IPS-NIHi7 (cell line): ENCODE measurements around the gene PMPCA.
A peak's percentile ranks its signal among the peaks of the same experiment; 100 is the strongest.

Source experiments
- DNase-seq: peaks from one replicate; pipeline ENCODE4 v3.0.0; 2012; ENCODE audit warnings: mixed read lengths; ENCODE audit errors: extremely low spot score

PMPCA gene

DNA sequence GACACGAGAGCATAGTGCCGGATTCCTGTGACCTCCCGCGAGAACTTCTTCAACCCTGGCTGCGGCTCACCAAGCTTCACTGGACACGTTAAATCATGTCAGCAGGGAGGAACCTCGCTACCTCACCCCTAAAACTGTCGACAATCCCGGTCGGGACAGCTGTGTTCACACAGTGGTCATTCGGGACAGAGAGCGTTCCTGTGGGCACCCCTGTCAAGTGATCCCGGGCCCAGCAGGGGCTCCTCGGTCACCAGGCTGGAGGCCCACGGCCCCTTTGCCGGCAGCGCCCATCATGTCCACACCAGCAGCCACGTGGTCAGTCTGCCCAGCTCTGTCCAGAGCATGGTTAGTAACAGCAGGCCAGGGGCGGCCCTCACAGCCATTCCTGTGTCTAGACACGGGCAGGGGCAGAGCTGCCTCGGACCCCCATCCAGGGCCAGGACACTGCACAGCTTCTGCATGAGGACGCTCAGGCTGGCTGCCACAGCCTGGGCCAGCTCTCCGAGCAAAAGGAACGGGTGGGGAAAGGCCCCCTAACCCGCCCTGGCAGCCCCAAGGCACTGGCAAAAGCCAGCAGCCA lies 25.7 kb downstream of the PMPCA start:
- no peak for DNase-seq

DNA sequence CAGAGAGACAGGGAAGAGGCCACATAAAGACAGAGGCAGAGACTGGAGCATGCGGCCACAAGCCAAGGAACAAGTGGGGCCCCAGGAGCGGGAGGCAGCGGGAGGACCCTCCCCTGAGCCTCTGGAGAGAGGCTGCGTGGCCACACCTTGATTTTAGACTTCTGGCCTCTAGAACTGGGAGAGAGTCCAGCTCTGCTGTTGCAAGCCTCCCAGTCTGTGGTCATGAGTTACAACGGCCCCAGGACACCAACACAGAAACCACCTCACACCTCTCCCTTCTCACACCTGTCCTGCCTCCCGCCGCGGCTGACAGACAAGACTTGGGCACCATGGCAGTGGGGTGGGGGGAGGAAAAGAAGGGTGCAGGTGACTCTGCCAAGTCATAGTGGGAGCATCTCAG lies 27.0 kb downstream of the PMPCA start:
- DNase-seq, result no peak

DNA sequence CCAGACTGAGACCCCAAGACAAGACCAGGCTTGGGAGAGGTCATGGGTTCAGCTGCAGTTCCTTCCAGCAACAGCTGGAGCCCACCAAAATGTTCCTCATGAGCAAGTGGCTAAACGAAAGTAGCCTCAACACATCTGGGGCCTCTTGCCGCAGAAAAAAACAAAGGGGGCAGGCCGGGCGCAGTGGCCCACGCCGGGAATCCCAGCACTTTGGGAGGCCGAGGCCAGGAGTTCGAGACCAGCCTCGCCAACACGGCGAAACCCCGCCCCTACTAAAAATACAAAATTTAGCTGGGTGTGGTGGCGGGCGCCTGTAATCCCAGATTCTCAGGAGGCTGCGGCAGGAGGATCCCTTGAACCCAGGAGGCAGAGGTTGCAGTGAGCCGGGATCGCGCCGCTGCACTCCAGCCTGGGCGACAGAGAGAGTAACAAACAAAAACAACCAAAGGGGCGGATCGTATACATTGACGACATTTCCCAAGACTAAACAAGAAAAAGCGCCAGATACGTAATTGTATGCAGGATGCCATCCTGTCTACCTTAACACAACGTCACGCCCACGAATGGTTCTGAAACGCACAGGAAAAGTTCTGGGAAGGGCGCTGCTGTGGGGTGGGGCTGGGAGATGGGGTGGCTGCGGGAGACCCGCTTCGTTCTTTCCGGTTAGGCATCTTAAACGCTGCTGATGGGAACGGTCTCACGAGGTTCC lies 27.5 kb downstream of the PMPCA start:
- no peak for DNase-seq

DNA sequence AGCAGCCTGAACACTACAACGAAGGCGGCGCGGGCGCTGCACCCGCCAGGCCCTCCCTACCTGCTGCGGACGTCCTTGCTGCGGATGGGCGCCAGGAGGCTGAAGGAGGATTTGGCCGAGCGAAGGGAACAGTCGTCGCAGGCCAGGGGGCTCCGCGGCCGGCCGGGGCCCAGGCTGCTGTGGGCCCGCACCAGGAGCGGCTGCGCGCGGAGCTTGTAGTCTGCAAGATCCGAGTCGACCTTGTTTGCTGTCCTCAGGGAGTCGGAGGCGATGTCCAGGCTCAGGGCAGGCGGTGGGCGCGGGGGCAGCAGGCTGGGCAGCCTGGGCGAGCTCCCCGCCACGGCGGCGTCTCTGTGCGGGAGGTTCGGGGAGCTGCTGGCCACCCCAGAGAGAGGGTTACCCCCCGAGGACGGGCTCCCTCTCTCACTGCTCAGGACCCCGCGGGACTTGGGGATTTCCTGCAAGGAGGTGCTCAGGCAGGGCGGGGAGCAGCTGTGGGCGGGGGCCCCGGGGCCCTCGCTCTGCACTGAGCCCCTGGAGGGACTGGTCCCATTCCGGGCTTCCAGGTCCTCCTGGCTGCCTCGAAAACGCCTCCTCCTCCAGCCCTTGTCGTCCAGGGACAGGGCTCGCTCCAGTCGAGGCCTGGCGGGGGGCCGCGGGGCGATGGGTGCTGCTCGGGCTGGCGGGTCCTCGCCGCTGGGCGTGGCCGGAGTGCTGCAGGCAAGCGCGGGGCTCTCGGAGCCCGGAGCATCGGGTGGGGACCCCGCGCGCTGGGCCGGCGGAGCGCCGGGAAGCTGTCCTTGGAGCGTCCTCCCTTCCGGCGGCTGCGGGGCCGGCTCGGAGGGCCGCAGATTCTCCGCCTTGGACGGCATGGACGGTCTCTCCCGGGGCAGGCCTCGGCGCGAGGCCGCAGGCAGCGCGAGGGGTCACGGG lies 28.4 kb downstream of the PMPCA start:
- DNase-seq, result peak; percentile 49

DNA sequence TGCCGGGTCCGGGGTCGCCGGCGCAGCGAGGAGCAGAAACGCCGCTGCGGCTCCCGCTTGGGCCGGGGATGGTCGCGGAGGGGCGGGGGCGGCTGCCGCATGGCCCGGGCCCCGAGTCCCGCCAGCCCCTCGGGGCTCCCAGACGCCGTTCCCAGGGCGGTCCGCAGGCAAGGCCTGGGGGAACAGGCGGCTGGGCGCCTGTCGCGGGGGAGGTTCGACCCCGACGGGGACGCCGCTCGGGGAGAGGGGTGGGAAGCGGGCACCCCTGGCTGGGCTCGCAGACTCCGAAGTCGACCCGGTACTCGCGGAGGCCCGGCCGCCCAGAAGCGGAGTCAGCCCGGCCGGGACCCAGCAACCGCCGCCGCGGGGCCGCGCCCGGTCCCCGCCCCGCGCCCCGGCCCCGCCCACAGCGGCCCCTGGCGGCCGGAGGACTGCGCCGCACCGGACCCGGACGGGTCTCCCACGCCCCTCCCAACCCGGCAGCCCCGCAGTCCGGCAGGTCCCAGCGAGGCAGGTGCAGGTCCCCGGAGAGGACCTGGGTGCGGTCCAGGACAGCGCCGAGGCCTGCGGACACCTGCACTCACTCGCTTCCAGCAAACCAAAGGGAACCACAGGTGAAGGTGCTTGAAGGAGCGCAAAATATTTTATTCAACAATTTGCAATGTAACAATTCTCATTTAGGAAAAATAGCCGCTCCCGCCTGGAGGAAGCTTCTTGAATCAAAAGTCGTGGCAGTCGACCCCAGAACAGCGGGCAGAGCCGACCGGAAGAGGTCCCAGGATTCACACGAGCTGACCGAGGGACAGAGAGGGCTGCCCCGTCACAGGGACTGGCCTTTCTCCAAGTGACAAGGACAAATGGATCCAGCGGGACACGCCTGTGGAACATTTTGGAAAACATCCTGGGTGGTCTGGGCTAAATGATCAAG lies 29.3 kb downstream of the PMPCA start, which contains the start of gene INPP5E:
Gene INPP5E, minus strand, starts transcription at position 365 of the 928 bp plus-strand sequence. CDS start 426 bp downstream, outside the sequence.
- DNase-seq, result peak; percentile 98

DNA sequence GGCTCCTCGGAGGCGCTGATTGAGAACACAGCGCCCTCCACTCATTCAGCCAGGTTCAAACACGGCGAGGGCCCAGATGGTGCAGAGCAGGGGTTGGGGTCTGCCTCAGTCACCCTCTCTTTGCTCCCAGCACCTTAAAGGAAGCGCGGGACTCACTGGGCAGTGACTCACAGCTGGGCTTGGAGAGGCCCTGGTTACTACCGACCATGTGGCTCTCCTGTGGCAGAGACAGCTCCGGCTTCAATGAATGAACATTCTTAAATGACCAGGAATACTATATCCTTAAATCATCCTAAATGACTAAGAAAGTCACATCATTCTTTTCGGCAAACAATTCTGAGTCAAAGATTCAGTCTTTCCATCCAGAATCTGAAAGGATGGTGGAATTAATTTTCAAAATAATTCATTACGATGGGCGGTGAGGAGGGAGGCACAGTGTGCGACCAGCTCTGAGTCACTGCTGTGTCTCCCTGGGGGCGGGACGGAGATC lies 30.8 kb downstream of the PMPCA start:
- no peak for DNase-seq

DNA sequence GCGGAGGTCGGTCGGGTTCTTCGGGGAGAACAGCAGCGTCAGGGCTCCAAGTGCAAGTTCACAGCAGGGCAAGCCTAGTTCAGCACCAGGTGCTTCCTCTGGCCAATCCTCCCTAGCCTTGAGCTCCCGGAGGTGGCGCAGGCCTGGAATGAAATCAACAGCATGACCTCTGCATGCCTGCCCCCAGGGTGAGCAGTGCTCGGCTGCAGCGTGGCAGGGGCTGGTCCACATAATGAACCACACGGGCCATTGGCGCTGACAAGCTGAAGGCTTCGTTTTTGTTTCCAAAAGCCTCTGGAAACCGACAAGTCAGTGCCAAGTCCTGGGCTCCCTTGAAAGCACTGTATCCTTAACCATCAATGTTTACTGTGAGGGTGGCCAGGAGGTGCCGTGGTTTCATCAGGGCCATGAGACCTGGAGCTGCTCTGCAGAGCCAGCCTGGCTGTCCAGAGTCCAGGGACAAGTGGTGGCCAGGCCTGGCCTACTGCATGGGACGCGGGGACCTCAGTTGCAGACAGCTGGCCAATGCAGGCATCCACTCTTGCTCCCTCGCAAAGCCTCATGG lies 31.3 kb downstream of the PMPCA start:
- DNase-seq, result no peak

DNA sequence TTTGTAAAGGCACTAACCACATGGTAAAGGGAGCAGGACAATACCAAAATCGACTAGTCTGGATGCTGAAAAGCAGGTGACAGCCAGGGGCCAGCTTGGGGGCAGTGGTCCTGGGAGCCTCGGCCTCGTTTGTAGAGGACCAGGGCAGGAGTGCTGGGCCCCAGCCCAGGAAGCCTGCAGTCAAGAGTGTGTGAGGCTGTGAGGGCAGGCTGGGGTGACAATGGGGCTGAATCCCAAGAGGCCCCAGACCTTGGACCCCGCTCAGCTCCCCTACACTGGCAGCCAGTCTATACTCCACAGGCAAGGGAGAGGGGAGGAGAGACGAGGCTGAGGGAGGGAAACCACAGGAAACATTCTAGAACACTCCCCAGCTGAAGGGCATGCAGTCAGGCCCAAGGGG lies 31.8 kb downstream of the PMPCA start:
- DNase-seq, result no peak

DNA sequence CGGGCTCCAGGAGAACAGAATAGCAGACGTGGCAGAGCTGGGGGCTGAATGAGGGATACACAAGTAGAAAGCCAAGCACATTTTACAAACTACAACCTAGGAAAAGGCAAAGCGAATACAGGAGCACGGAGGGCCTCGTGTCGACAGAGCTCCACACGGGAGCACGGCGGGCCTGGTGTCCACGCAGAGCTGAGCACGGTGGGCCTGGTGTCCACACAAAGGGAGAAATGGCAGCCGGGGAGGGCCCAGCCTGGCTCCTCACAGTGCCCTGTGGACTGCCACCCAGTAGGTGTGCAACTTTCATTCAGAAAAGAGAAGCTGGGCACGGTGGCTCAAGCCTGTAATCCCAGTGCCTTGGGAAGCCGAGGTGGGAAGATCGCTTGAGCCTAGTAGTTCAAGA lies 32.6 kb downstream of the PMPCA start:
- no peak for DNase-seq

DNA sequence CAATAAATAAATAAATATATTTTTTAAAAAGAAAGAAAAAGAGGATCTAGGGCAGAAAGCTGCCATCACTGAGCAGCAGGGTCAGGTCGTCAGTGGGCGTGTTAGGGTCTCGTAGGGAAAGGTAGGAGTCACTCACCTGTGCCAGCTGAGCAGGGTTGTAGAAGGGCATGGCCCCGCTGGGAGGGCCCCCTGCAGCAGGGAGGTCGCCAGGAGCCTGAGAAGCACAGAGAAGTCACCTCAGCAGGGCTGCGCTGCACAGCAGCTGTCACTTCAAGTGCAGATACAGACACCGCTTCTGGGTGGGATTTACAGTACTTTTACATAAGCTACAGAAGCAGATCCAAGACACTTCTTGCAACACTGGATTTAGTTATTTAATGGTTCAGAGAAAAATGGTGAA lies 33.2 kb downstream of the PMPCA start:
- no peak for DNase-seq

DNA sequence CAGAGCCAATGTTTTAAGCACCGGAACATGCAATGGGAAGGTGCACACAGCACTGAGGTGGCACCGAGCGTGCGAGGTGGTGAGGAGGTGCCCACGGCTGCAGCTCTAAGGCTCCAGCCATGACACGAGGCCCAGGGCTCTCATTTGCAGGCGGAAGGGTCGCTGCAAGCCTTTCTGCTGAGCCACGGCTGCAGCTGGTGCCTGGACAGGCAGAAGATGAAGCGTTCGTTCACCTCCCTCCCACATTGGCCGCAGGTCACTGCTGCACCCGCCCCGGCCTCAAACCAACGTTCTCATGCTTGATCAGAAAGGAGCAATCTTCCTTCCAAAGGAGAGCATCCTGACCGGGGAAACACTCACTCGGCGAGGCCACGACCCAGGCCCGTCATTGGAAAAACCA lies 33.6 kb downstream of the PMPCA start:
- DNase-seq, result no peak

DNA sequence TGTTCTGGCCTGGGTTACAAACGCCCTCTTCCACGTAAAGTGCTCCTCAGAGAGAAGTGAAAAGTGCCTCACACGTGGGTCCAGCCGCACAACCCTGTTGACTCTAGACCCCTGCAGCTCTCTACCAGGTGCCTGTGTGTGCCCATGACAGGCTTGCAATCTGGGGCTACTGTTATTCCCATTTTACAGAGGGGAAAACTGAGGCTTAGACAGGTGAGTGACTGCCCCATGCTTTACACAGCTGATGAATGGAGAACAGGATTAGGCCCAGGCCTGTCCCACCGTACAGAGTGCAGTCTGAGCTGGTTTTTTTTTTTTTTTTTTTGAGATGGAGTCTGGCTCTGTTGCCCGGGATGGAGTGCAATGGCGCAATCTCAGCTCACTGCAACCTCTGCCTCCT lies 35.3 kb downstream of the PMPCA start:
- no peak for DNase-seq

DNA sequence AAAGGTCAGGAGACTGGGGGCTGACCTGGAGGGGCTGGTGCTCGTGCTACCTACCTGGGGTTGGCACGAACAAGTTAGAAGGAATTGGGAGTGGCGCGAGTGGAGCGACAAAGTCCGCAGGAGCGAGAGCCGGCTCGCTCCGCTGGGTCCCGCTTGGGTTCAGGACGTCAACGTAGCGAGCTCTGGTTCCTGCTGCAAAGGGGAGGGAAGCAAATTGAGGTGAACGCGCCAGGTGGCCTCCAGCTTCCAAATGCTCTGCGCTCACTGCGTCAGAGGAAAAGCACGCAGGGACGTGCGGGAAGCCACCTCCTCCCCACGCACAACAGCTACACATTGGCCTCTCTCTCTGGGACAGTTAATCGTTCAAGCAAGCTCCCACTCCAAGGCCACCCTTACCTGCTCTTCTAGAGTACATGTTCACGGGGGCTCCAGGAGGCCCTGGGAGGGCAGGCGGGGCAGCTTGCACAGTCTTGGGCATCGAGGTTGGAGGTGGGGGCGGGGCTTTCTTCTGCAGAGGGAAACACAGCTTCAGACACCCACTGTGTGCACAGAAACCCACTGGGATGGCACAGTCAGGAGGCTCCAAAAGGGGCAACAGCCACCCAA lies 36.8 kb downstream of the PMPCA start:
- no peak for DNase-seq

DNA sequence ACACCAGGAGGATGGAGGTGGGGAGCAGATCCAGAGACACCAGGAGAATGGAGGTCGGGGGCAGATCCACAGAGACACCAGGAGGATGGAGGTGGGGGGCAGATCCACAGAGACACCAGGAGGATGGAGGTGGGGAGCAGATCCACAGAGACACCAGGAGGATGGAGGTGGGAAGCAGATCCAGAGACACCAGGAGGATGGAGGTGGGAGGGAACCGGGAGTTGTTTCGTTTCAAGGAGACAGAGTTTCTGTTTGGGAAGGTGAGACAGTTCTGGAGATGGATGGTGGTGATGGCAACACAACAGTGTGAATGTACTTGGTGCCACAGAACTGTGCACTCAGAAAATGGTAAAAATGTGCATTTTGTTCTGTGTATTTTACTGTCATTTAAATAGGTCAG lies 38.2 kb downstream of the PMPCA start:
- no peak for DNase-seq

DNA sequence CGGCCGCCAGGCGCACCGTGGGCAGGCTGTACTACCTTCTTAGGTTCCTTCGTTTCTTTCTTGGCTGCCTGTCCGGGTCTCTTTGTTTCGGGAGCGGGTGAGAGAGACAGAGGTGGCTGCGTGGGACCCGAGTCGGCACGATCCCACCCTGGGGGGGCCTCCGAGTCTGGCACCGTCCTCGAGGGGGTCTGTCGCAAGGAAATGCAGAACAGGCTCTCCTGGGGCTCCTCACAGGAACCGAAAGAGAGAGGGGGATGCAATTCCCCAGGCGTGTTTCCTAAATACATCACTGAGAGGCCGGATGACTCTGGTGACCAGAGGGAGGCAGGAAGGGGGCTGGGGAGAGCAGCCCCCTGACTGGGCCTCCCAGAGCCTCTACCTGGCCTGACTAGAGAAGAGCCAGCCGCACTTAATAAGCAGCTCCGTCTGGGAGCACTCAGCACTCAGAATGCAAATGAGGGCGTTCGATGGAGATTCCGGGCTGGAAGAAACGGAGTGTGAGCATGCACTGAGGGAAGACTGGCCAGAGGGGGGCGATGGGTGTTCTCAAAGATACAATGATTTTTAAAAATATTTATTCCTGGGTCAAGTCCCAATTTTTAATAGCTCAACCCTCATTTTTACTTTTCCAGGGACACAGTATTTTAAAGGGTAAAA lies 40.9 kb downstream of the PMPCA start:
- no peak for DNase-seq

DNA sequence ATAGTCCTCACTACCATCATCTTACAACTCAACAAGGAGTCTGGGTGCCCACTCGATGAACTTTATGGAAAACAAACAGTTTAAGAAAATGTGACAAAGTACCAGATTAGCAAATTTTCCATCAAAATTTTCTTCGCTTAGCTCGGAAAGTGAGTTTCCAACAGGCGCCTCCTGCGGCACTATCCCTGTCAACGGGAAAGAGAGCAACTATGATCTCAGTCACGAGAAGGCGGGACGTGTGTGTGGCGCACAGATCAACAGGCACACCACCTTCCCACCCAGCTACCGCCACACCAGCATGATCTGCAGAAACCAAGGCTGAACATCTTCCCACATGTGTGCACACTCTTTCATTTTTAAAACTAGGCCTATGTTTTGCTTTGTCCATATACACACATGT lies 42.9 kb downstream of the PMPCA start:
- no peak for DNase-seq

DNA sequence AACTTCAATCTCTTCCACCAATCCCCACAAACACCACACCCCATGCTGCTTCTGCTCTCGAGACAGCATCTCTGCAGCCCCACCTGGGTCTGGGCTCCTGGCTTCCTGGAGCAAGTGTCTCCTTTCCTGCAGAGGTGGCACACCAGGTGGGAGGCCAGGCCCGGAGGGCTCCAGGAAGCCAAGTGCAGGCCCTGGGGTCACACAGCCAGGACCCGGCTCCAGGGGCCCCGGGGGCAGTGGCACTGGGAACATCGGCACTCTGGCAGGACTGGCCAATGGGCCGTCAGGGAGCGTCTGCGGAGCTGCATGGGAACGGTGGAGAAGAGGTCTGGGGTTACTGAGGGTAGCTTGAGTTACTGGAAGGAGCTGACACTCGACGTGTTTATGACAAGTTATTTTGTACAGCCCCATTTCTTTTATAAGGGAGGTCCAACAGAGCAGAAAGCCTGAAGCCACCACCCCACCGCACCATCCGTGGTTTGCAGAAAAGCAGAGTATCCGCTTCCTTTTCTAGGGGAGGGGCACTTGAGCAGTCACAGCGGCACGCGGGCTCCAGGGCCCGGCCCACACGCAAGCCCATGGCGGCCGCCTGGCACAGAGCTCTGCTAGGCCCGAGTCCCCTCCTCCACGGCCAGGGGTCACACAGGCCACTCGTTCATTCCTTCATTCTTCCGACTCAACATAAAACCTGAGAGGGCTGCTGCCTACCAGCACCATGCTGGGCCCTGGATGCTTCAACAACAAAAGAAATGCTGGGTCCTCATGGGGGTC lies 43.8 kb downstream of the PMPCA start:
- no peak for DNase-seq

DNA sequence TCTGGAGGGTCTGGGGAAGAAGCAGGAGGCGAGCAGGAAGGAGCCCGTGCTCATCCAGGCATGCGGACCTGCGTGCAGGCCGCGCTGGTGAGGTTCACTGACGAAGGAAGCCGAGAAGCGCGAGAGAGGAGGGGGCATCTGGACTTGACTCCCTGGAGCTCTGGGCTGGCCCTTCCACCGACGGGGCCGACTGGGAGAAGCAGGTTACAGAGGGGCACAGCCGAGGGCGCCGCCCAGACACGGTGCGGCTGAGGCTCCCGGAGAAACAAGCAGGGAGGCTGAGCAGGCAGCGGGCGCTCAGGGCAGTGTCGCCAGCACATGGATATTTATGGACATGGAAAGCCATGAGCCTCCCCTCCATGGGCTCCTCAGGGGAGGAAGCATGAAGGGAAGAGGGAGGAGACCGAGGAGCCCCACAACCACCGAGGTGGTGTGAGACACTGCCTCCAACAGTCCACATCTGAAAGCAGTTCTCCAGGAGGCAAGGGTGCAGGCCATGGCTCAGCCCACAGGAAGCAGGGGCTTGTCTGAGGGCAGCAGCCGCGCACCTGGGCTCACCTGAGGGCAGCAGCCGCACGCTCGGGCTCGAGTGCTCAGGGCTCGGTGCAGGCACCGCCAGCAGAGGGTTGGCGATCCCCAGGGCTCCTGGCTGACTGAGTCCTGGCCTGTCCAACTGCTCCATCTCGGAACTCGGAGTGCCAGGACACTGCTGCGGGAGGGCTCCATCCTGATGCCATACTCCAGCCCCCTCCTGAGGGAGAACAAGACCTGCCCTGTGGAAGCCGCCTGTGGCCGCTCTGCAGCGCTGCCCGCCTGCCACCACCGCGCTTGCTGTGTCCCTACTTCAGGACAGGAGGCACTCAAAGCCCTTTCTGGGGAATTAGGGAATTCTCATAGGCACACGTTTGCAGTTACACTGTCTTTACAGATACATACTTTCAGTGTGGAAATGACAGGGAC lies 44.9 kb downstream of the PMPCA start:
- no peak for DNase-seq
